Mononuclear cell (primary cell): ENCODE results near the gene TAF1A. TPM values are rescaled to one million over a fixed set of nuclear protein-coding genes. Genes with fewer than 3 reads are reported as not detected.

Source experiments
- H3K27me3 ChIP-seq: 2 replicates; pipeline ENCODE4 v1.6.0; 2011; ENCODE audit warnings: low read length, control low read depth; ENCODE audit not compliant: insufficient read depth
- H3K4me1 ChIP-seq: 2 replicates; pipeline ENCODE4 v1.5.1; 2011; ENCODE audit warnings: mild to moderate bottlenecking, low read length, control low read depth; ENCODE audit not compliant: insufficient read depth
- H3K4me3 ChIP-seq: 2 replicates; pipeline ENCODE4 v1.5.1; 2011; ENCODE audit warnings: mild to moderate bottlenecking, low read length, moderate library complexity
- H3K9me3 ChIP-seq: 2 replicates; pipeline ENCODE4 v1.5.1; 2011; ENCODE audit warnings: low read depth, mild to moderate bottlenecking, control low read depth, low read length
- total RNA-seq: library from RNA; depleted of rRNA; stranded (reverse); fragments of >200 nt; gene quantifications from one replicate; pipeline ENCODE4 v1.2.3, GENCODE V29; 2012

The TAF1A gene
- 8.3 TPM for total RNA-seq

DNA sequence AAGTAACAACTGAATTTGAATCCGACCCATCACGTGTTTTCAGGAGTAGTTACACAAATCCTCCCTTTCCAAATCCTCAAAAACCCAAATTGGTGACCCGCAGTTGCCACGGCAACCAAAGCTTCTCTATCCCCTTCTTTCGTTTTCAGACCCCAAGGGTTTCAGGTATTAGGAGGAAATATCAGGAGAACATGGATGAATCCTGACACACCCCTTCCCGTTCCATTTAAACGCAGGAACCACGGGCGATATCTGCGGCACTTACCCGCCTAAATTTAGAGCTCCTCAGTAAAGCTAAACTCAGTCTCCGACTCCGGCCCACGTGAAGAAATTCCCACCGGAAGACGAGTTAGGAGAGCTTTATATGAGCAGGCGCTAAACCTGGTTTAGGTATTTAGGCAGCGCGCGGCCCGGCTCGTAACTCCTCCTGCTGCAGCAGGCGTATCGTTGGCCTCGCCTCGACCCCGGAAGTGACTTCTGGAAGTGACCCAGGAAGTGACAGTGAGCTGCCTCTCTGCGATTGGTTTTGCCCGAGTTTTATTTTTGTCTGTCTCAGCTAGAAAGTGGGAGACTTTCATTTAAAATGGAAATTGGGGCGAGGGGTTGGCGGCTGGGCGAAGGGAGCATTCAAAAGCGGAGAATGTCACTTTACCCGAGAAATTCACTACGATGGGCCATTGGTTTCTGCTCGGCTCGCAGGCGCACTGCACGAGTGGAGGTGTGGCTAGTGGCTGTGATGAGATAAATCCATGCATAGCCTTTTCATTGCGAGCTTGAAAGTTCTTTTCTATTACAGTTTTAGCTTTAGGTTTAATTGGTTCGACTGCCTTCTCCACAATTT is at the start of gene TAF1A:
Gene TAF1A (minus strand): TSS at position 472 of the 841 bp plus-strand sequence.
- Histone ChIP-seq H3K4me1 (peaks cover 17% of the 10 kb centered on the region), H3K27me3 (no peaks in the 10 kb centered on the region), H3K4me3 (peak within 1 kb of the TSS; percentile 79), H3K9me3 (no peaks in the 10 kb centered on the region)

DNA sequence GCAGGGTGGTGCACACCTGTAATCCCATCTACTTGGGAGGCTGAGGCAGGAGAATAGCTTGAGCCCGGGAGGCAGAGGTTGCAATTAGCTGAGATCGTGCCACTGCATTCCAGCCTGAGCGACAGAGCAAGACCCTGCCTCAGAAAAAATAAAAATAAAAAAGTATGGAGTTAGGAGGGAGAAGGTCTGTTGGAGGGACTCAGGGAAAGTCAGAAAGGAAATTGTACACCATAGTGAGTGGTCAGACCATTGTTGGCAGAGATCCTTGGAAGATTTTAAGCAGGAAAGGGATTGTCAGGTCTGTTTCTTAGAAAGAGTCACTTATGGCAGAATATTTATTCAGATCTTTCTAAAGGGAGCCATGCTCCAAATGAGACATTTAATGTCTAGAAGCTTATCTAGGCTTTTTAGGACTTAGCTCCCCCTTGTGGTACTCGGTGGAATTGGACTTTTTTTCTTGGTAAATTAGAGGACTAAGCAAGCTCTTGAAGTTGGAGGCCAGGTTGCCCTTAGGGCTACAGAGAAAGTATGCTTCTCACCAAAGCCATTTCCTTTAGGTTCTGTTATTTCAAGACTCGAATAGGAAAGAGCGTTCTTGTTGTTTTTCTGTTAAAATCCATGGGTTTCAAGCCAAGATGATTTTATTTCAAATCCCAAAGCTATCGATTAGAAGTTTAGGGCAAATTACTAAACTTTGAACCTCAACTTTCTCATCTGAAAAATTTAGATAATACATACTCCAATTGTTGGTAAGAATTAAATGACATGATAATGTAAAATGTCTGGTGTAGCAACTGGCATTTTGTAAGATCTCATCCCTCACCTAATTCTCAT is 44.7 kb upstream of the TAF1A start:
- Histone ChIP-seq H3K27me3 (no peaks in the 10 kb centered on the region), H3K4me1 (peaks cover 5% of the 10 kb centered on the region), H3K9me3 (no peaks in the 10 kb centered on the region), H3K4me3 (no peak overlapping the region)

DNA sequence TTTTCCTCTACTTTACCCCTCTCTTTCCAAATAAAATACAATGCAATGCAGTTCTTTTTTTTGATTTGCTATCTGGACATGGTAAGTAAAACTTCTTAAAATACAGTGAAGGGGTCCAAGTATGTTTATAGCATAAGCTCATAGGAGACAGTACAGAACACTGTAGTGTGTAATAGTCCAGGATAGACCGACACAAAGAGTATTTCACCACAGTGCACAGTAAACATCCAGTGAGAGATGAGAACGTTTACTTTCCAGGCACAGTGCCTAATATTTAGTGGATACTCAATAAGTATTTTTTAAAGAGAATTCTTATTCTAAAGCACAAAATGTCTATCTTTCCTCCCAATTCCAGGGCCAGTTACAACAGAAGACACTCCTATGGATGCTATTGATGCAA is 43.0 kb upstream of the TAF1A start:
- Histone ChIP-seq H3K4me1 (peaks cover 5% of the 10 kb centered on the region), H3K27me3 (no peaks in the 10 kb centered on the region), H3K9me3 (no peaks in the 10 kb centered on the region), H3K4me3 (no peak overlapping the region)

- Histone ChIP-seq H3K4me3 (no peak overlapping the region), H3K9me3 (no peaks in the 10 kb centered on the region), H3K27me3 (no peaks in the 10 kb centered on the region), H3K4me1 (peaks cover 5% of the 10 kb centered on the region)
Observed at GRCh38 chr1:222631611-222632208, 42.0 kb upstream of the TAF1A start.

GRCh38 chr1:222629921-222630535 is 40.3 kb upstream of the TAF1A start:
- peaks cover 5% of the 10 kb centered on the region for H3K4me1 ChIP-seq
- no peak overlapping the region for H3K4me3 ChIP-seq
- H3K27me3 ChIP-seq, result no peaks in the 10 kb centered on the region
- no peaks in the 10 kb centered on the region for H3K9me3 ChIP-seq

- no peak overlapping the region for H3K4me3 ChIP-seq
- H3K9me3 ChIP-seq, result no peaks in the 10 kb centered on the region
- H3K4me1 ChIP-seq, result no peaks in the 10 kb centered on the region
- H3K27me3 ChIP-seq, result no peaks in the 10 kb centered on the region
Observed at GRCh38 chr1:222627232-222627631, 37.5 kb upstream of the TAF1A start.

DNA sequence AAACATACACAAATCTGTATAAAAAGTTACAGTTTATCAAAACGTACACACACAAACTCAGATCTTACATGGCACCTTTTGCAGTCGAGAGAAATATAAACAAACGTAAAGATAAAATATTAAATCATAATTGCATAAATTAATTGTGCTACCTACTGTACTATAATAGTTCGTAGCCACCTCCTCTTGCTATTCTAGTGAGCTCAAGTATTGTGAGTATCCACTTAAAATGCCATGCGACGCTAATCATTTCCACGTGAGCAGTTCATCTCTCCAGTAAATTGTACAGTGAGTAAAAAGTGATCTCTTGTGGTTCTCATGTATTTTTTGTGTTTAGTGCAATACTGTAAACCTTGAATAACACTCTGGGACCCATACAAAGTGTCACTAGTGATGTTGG is 34.5 kb upstream of the TAF1A start:
- Histone ChIP-seq H3K4me3 (no peak overlapping the region), H3K4me1 (peaks cover 4% of the 10 kb centered on the region), H3K27me3 (no peaks in the 10 kb centered on the region), H3K9me3 (no peaks in the 10 kb centered on the region)

- Histone ChIP-seq H3K27me3 (no peaks in the 10 kb centered on the region), H3K9me3 (no peaks in the 10 kb centered on the region), H3K4me1 (peaks cover 11% of the 10 kb centered on the region), H3K4me3 (no peak overlapping the region)
Observed at GRCh38 chr1:222623458-222623857, 33.7 kb upstream of the TAF1A start.

DNA sequence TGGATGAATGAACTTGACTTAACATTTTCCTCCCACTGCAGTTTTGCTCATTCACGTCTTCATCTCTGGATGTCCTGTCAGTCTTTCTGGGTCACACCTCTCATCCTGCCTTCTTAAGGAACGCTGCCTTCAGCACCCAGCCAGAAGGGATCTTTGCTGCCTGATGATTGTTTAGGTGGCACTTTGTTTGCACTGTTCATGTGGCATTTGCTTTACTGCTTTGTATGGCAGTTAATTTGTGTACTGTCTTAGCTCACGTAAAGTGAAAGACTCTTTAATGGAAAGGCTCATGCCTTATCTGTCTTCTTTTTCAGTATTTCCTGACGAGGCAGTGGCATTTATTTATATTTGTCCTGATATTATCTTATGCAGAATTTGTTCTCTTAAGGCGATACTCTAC is 33.0 kb upstream of the TAF1A start:
- peaks cover 11% of the 10 kb centered on the region for H3K4me1 ChIP-seq
- no peak overlapping the region for H3K4me3 ChIP-seq
- no peaks in the 10 kb centered on the region for H3K9me3 ChIP-seq
- H3K27me3 ChIP-seq, result no peaks in the 10 kb centered on the region

DNA sequence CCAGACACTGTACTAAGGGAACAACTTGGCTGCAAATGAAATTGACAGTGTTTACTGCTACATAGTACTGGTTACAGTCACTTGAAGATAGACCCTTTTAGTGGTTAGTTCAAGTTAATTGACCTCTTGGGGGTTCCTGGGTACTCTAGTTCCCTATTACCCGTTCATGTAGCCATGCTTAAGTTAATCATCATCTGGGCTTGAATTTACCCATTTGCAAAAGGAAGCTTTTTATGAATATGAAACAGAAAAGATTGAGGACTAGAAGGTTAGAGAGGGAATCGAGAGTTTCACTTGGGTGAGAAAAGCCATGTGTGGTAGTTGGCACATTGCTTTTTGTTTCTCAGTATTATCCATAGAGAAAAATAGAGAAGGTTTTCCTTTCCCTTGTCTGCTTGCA is 30.8 kb upstream of the TAF1A start:
- peaks cover under 1% of the 10 kb centered on the region for H3K27me3 ChIP-seq
- peaks cover 17% of the 10 kb centered on the region for H3K4me1 ChIP-seq
- H3K9me3 ChIP-seq, result no peaks in the 10 kb centered on the region
- H3K4me3 ChIP-seq, result no peak overlapping the region

DNA sequence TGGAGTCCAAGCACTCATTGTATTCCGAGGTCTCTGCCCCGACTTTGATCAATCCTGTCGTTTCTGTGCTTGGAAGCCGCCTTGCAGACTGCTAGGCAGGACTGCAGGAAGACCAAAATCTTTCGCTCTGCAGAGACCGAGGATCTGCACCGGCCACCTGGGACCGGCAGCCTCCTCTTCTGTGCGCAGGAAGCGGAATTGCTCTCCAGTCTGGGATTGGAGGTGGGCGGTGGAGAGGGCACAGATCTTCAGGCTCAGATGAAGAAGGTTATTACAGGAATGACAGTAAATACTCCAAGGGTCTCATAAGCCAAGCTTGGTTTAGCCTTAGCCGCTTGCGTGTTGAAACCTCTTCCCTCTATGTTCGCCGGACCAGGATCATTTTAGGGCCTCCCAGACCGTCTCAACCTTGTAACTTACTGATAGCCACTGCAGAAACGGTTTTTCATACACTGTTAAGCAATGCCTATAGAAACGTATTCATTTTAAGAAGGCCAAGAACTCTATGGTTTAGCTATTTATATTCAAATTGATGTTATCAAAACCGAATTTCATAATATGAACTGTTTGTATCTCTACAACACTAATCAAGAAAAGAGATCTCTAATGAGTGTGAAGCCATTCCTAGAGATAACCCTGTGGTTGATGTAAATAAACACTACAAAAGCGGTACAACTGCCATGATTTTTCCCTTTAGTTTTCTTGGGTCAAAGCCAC is 29.3 kb upstream of the TAF1A start:
- peak overlapping the region; percentile 68 for H3K4me3 ChIP-seq
- no peaks in the 10 kb centered on the region for H3K9me3 ChIP-seq
- peaks cover 13% of the 10 kb centered on the region for H3K27me3 ChIP-seq
- peaks cover 17% of the 10 kb centered on the region for H3K4me1 ChIP-seq

DNA sequence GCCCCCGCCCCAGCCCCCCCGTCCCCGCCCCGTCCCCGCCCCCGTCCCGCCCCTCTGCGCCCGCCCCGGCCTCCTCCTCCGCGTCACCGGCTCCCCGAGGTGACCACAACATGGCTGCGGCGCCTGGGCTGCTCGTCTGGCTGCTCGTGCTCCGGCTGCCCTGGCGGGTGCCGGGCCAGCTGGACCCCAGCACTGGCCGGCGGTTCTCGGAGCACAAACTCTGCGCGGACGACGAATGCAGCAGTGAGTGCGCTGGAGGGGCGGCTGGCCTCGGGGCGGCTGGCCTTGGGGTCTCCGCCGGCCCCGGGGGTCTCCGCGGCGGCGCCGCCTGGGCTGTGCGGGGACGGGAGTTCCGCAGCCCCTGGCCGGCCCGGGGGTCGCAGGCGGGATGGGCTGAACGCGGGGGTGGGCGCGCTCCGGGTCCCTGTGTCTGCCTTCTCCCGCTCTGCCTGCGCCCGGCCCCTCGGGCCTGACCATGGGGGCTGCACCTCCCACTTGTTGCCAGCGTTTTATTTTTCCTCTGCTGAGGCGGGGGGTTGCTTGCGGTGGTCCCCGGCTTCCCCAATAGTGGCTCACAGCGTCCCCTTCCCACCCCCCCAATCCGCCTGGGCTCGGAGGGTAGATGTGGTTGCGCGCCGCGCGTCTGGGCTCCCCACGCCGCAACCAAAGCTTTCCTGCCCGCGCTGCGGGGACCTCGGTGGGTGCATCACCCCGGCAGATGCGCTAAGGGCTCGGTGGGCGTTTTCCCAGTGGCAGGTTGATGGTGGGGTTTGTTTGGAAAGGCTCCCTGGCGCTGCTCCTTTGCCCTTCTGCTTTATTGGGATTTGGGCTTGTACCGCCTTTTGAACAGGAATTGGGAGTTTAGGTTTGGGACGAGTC is 28.5 kb upstream of the TAF1A start, which contains the start of gene MIA3:
Gene MIA3 (plus strand): TSS at position 97 of the 879 bp plus-strand sequence. CDS start 14 bp downstream, at position 111.
- no peaks in the 10 kb centered on the region for H3K9me3 ChIP-seq
- H3K4me3 ChIP-seq, result peak within 1 kb of the TSS; percentile 68
- peaks cover 17% of the 10 kb centered on the region for H3K4me1 ChIP-seq
- peaks cover 21% of the 10 kb centered on the region for H3K27me3 ChIP-seq

- peaks cover 28% of the 10 kb centered on the region for H3K27me3 ChIP-seq
- no peaks in the 10 kb centered on the region for H3K9me3 ChIP-seq
- H3K4me1 ChIP-seq, result peaks cover 17% of the 10 kb centered on the region
Observed at GRCh38 chr1:222617367-222617951, 27.7 kb upstream of the TAF1A start.

More at GRCh38 chr1:222617367-222617951, 27.7 kb upstream of the TAF1A start:
- H3K4me3 ChIP-seq, result peak overlapping the region; percentile 54
